Measurements from ENCODE around the gene OR5K4. TPM values are rescaled to one million over a fixed set of nuclear protein-coding genes. Genes with fewer than 3 reads are reported as not detected.
"Not testable (repeated sequence)": the region's sequence is repeated elsewhere in the genome, so short reads cannot be mapped to it uniquely, and the experiment has no call there.

OR5K4 gene
- total RNA-seq, 1 donor from 2014 or later: not detected

DNA sequence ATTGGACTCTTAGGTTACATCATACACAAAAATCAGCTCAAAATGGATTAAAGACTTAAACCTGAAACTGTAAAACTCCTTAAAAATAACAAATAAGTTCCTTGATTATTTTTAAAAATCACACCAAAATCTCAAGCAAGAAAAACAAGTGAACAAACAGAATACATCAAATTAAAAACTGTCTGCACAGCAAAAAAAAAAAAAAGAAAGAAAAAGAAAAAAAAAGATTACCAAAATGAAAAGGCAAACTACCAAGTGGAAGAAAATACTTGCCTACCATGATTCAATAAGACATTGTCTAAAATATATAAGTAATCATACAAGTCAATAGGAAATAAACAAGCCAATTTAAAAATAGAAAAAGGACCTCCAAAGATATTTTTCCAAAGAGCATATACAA is 17.5 kb downstream of the OR5K4 start:
- no peak for DNase-seq (ENCODE audit: low read depth)

DNA sequence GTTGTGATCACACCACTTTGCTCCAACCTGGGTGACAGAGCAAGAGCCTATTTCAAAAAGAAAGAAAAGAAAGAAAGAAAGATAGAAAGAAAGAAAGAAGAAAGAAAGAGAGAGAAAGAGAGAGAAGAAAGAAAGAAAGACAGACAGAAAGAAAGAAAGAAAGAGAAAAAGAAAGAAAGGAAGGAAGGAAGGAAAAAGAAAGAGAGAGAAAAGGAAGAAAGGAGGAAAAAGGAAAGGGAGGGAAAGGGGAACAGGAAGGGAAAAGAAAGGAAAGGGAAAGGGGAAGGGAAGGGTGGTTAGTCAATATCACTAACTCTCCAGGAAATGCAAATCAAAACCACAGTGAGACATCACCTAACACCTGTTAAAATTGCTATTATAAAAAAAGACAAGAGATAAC is 18.2 kb downstream of the OR5K4 start:
- no peak for DNase-seq (ENCODE audit: low read depth)

GRCh38 chr3:98372445-98372844 is 18.8 kb downstream of the OR5K4 start:
- no peak for DNase-seq (ENCODE audit: low read depth)

DNA sequence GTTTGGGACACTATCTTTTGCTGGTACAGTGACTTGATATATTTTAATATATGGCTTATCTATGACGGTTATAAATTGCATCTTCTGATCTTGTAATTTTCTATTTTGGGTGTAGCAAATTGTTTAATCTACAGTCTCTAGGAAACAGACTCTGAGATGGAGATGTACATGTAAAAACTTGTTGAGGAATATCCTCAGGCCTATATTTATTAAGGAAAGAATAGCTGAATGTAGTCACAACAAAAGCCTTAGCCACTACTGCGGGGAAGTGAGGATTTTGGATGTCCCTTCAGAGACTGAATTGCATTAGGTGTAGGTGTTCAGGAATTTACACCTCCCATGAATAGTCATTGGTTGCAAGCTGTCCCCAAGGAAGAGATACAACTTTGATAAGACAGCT is 23.0 kb downstream of the OR5K4 start:
- DNase-seq (ENCODE audit: low read depth): no peak

DNA sequence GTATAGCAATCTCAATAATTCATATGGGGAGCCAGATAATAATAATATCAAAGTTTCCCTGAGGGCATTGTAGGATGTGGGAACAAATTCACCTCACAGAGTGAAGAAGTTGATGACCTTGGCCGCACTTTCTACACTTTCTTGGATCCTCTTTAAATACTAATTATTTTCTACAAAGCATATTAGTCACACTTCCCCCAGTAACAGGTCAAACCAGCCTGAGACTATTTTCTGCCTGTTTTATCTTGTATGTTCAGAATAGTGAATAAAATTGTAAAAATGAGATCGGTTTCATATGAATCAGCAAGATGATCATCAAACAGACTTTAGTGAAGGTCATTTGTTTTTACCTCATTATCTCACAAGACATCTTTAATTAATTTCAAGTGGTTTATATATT is 34.5 kb downstream of the OR5K4 start:
- no peak for DNase-seq (ENCODE audit: low read depth)

- DNase-seq (ENCODE audit: low read depth): no peak
Measured at GRCh38 chr3:98390366-98390765, 36.7 kb downstream of the OR5K4 start, which contains the start of gene OR5K3. TSS of gene OR5K3 (plus strand) at chr3:98390666. CDS start at chr3:98390666, 0 bp downstream.

DNA sequence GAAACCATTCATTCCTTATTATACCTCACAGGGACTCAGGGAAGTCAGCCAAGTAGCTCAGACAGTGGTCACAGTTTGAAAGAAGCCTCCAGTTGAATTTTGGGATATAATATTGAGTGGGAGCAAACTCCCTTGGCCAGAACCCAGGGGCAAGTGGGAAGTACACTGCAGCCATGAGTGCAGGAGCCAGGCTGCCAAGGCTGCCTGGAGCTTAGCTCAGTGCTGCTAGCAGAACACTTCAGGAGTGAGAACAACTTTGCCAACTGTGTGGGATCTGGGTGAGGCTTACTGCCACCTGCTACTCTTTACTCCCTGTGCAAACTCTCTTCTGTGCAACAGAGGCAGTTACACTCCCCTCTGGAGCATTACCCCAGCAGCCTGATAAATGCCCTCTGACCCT is 41.4 kb downstream of the OR5K4 start:
- no peak for DNase-seq (ENCODE audit: low read depth)

DNA sequence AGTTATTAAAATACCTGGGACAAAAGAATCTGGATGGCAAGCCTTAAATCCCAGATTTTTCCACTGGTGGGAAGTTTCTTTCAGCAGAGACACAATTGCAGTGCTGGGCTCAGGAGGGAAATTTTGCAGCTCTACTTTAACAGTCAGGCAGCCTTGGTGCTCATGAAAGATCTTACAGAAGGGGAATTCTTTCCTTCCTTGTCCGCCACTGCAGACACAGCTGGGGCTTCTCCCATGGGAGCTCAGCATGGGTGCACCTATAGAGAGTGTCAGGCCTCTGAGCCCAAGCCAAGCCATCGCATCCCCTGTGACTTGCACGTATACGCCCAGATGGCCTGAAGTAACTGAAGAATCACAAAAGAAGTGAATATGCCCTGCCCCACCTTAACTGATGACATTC is 42.8 kb downstream of the OR5K4 start:
- DNase-seq (ENCODE audit: low read depth): not testable (repeated sequence)

DNA sequence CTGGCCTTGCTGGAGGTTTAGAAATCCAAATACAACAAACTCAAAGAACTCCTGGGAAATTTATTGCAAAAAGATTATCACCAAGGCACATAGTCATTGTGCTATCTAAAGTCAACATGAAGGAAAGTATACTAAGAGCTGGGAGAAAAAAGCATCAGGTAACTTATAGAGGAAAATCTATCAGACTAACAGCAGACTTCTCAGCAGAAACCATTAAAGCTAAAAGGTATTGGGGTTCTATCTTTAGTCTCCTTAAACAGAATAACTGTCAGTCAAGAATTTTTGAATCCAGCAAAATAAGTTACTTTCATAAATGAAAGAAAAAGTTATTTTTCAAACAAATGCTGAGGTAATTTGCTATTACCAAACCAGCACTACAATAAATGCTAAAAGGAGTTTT is 44.9 kb downstream of the OR5K4 start:
- no peak for DNase-seq (ENCODE audit: low read depth)

DNA sequence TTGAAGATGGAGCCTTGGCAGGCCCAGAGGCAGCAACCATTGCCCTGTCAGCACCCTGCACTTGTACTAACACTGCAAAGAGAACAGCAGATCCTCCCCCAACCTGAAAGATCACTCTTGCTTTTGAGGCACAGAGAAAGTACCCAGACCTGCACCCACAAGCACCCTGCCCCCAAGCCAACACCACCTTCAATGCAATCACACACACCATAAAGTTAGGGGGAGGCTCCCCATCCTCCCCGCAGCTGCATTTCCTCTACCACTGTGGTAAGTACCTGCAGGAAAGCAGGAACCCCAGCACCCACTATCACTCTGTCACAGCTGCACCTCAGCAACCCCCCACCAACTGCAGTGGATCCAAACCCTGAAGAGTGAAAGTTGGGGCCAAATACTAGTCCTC is 48.9 kb downstream of the OR5K4 start:
- no peak for DNase-seq (ENCODE audit: low read depth)

DNA sequence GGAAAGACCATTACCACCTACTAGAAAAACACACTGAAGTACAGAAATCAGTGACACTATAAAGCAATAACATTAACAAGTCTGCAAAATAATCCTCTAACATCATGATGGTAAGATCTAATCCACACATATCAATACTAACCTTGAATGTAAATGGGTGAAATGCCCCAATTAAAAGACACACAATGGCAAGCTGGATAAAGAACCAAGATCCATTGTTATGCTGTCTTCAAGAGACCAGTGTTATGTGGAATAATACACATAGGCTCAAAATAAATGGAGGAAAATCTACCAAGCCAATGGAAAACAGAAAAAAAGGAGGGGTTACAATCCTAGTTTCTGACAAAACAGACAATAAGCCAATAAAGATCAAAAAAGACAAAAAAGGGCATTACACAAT is 50.4 kb downstream of the OR5K4 start:
- no peak for DNase-seq (ENCODE audit: low read depth)

Other genes with a start within 250 kb of the OR5K4 start
- gene OR5H1, start 223.1 kb upstream of the OR5K4 start, total RNA-seq: not detected in 2 replicates
- gene OR5H14, start 206.4 kb upstream of the OR5K4 start, total RNA-seq: not detected in 2 replicates
- not detected in 2 replicates for gene OR5H15, start 187.2 kb upstream of the OR5K4 start, total RNA-seq
- not detected in 2 replicates for gene OR5H6, start 89.6 kb upstream of the OR5K4 start, total RNA-seq
- not detected in 2 replicates for gene OR5H2, start 71.3 kb upstream of the OR5K4 start, total RNA-seq
- gene OR5K3, start 36.8 kb downstream of the OR5K4 start, total RNA-seq: not detected in 2 replicates
- not detected in 2 replicates for gene OR5K1, start 109.3 kb downstream of the OR5K4 start, total RNA-seq
- not detected in 2 replicates for gene OR5K2, start 143.8 kb downstream of the OR5K4 start, total RNA-seq
- 160 and 180 TPM in 2 replicates for gene CLDND1, start 169.0 kb downstream of the OR5K4 start, total RNA-seq
- not detected in 2 replicates for gene GPR15, start 178.1 kb downstream of the OR5K4 start, total RNA-seq
- 22.1 and 27.8 TPM in 2 replicates for gene CPOX, start 239.8 kb downstream of the OR5K4 start, total RNA-seq

Data from renal cortical epithelial cell (primary cell).